ENCODE results near the gene NTPCR.

Gene NTPCR

DNA sequence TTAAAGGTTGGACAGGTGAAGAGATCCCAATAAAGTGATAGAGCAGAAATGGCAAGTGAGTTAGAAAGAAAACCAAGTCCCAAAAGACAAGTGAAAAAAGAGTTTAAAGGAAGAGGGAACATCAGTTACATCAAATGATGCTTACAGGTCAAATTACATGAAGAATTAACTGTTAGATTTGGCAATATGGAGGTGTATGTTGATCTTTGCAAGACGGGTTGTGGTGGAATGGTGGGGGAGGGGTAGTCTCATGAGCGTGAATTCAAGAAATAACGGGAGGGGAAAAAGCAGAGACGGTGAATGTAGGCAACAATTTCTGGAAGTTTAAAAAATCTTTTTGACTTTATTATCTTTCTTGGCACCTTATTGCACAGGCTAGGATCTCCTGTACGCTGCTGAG lies 76.6 kb downstream of the NTPCR start:
- Mint-ChIP-seq H3K27ac (no peak overlapping the region), H3K27me3 (no peaks in the 10 kb centered on the region), H3K4me1 (no peaks in the 10 kb centered on the region), H3K4me3 (no peak overlapping the region), H3K9me3 (no peaks in the 10 kb centered on the region), H3K36me3 (peaks cover 4% of the 10 kb centered on the region)

DNA sequence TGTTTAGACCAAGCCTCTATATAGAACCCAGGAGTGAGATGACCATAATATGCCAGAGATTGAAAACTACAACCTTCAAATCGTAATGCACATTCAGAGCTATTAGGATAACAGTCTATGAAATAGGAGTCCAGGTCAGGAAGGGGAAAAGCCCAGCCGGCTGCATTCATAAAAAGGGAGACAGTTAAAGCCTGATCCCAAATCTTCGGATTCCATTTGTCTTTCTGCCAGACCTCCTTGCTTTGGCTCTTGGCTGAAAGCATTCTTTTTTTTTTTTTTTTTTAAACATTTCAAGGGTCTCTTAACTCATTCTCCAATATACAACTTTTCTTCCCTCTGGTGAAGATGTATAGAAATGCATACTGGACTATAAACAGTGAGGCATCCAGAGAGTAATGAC lies 81.1 kb downstream of the NTPCR start:
- no peak overlapping the region for H3K4me3 Mint-ChIP-seq
- H3K4me1 Mint-ChIP-seq, result no peaks in the 10 kb centered on the region
- H3K36me3 Mint-ChIP-seq, result peaks cover 8% of the 10 kb centered on the region
- H3K9me3 Mint-ChIP-seq, result no peaks in the 10 kb centered on the region
- no peaks in the 10 kb centered on the region for H3K27me3 Mint-ChIP-seq
- H3K27ac Mint-ChIP-seq, result no peak overlapping the region

DNA sequence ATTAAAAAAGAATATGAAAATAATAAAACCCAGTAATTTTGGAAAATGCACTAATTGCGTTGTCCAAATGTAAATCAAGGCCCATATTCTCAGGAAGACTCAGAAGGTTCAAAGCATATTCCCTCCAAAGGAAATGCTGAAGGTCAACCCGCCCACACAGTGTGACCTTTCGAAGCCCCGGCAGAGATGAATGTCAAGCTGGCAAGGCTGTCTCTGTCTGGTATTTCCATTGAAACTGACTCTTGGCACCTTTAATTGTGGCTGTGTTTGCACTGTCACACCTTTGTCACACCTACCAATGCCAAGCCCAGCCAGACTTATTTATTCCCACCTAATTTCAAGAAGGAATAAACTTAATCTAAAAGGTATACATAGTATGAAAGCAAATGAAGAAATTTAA lies 82.5 kb downstream of the NTPCR start:
- Mint-ChIP-seq H3K4me1 (no peaks in the 10 kb centered on the region), H3K4me3 (no peak overlapping the region), H3K36me3 (peaks cover 8% of the 10 kb centered on the region), H3K9me3 (no peaks in the 10 kb centered on the region), H3K27me3 (no peaks in the 10 kb centered on the region), H3K27ac (no peak overlapping the region)

DNA sequence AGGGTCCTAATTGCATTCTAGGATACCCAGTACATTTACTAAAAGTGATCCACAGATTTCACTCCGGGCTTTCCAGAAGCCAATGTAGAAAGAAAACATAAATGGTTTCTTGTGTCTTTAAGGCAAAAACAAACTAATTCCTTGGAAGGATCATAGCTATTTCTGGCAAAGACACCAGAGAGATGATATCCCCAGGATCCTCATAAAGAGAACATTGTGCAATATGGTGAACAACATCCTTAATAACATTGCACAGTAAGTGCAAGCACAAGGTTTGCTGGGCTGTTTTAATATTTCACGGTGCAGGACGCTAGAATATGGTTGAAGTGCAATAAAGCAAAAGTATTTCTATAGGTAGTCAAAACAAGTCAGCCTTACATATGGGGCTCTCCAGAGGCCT lies 83.0 kb downstream of the NTPCR start:
- peaks cover 10% of the 10 kb centered on the region for H3K36me3 Mint-ChIP-seq
- H3K4me3 Mint-ChIP-seq, result no peak overlapping the region
- H3K9me3 Mint-ChIP-seq, result no peaks in the 10 kb centered on the region
- H3K27ac Mint-ChIP-seq, result no peak overlapping the region
- H3K4me1 Mint-ChIP-seq, result no peaks in the 10 kb centered on the region
- H3K27me3 Mint-ChIP-seq, result no peaks in the 10 kb centered on the region

Measured in activated naive CD4-positive, alpha-beta T cell treated with anti-CD3 and anti-CD28 coated beads, Interleukin-2, amount 50 U/mL, for 24 hours (primary cell).